ENCODE measurements around the gene KIF17.

The KIF17 gene

DNA sequence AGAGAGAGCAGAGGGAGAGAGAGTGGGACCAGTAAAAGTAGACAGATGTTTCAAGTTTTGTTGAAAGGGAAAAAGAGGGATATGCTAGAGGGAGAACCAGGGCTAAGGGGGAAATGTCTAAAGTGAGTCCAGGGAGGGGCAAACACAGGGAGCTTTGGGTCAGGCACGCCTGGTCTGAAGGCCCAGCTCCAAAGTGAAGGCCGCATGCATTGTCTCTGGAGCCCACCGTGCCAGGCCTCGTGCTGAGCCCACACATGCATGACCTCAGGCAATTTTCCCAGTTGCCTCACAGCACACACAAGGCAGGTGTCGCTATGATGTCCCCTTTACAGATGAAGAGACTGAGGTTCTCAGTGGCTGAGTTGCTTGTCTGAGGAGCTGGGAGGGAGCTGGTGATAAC, 16.0 kb downstream of the KIF17 start:
- Histone ChIP-seq H3K9me3 (ENCODE audit: control insufficient read depth, low read length) (no peaks in the 10 kb centered on the region), H3K27me3 (replicated peaks; ENCODE audit: control insufficient read depth, insufficient read depth, low read length, poor library complexity, severe bottlenecking) (no peaks in the 10 kb centered on the region), H3K36me3 (ENCODE audit: control insufficient read depth, insufficient read depth, low read length) (no peaks in the 10 kb centered on the region), H3K4me3 (ENCODE audit: insufficient read depth, low read depth, low read length, poor library complexity, severe bottlenecking) (no peak overlapping the region), H3K27ac (ENCODE audit: insufficient read depth, low read length, poor library complexity, severe bottlenecking) (no peak overlapping the region), H3K4me1 (ENCODE audit: control insufficient read depth, insufficient read depth, low read length, poor library complexity, severe bottlenecking) (no peaks in the 10 kb centered on the region)
- no peak for DNase-seq

DNA sequence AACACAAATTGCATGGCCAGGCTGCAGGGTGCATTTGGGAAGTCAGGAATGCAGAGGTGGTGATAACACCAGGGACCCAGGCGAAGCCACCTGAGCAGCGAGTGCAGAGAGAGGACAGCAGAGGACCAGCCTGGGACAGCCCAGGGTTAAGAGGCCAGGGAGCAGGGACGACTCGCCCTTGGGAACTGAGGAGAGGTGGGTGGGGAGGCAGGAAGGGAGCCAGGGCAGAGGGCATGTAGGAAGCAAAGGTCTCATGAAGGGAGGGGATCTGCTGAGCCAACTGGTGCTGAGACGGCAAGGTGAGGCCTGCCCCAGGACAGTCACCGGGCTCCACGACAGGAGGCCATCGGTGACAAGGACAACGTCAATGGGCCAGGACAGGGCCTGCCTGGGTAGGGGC, 16.4 kb downstream of the KIF17 start:
- H3K4me1 ChIP-seq (ENCODE audit: control insufficient read depth, insufficient read depth, low read length, poor library complexity, severe bottlenecking), result peaks cover under 1% of the 10 kb centered on the region

DNA sequence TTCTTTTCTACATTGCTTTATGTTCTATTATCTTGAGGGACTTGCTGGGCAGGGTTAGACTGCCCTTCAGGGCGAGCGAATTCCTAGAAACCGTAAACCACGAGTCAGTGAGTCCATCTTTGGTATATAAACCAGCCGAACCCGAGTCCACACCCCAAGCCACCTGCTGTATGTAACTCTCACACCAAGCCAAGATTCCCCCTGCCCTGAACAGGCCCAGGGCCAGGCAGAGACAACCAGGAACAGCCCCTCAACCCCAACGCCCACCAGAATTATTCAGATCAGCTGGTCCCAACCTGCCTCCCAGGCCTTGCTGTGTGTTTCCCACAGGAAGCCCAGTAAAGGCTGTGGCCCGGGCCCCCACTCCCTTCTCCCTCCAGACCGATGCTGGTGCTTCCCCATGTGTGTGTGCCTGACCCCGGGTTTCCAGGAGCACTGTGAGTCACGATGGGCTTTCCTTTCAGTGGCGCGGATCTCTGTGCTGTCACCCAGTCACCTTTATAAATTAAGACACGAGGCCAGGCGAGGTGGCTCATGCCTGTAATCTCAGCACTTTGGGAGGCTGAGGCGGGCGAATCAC, 17.1 kb downstream of the KIF17 start:
- no peak overlapping the region for H3K4me3 ChIP-seq (ENCODE audit: insufficient read depth, low read depth, low read length, poor library complexity, severe bottlenecking)
- H3K27me3 ChIP-seq (replicated peaks; ENCODE audit: control insufficient read depth, insufficient read depth, low read length, poor library complexity, severe bottlenecking), result no peaks in the 10 kb centered on the region
- no peak for DNase-seq

More for the DNA sequence above, 16.4 kb downstream of the KIF17 start:
- DNase-seq, result no peak
- Histone ChIP-seq H3K27ac (ENCODE audit: insufficient read depth, low read length, poor library complexity, severe bottlenecking) (no peak overlapping the region), H3K27me3 (replicated peaks; ENCODE audit: control insufficient read depth, insufficient read depth, low read length, poor library complexity, severe bottlenecking) (no peaks in the 10 kb centered on the region), H3K36me3 (ENCODE audit: control insufficient read depth, insufficient read depth, low read length) (no peaks in the 10 kb centered on the region), H3K9me3 (ENCODE audit: control insufficient read depth, low read length) (no peaks in the 10 kb centered on the region), H3K4me3 (ENCODE audit: insufficient read depth, low read depth, low read length, poor library complexity, severe bottlenecking) (no peak overlapping the region)

DNA sequence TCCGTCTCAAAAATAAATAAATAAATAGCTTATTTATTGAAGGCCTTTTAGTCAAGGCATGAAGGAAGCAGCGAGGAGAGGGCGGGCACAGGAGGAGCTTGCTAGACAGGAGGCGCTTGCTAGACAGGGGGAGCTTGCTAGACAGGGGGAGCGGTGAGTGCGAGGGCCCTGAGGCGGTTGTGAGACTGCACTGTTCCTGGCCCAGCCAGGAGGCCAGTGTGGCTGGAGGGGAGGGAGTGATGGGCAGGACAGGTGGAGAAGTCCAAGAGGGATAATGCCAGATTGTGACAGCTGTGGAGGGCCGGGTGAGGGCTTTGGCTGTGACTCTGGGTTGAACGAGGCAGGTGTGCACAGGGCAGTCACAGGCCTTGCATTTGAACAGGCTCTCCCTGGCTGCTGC, 18.2 kb downstream of the KIF17 start:
- Histone ChIP-seq H3K36me3 (ENCODE audit: control insufficient read depth, insufficient read depth, low read length) (no peaks in the 10 kb centered on the region), H3K9me3 (ENCODE audit: control insufficient read depth, low read length) (no peaks in the 10 kb centered on the region), H3K27ac (ENCODE audit: insufficient read depth, low read length, poor library complexity, severe bottlenecking) (no peak overlapping the region), H3K27me3 (replicated peaks; ENCODE audit: control insufficient read depth, insufficient read depth, low read length, poor library complexity, severe bottlenecking) (no peaks in the 10 kb centered on the region), H3K4me3 (ENCODE audit: insufficient read depth, low read depth, low read length, poor library complexity, severe bottlenecking) (no peak overlapping the region), H3K4me1 (ENCODE audit: control insufficient read depth, insufficient read depth, low read length, poor library complexity, severe bottlenecking) (peaks cover 6% of the 10 kb centered on the region)
- DNase-seq, result no peak

More for the DNA sequence above, 17.1 kb downstream of the KIF17 start:
- no peak overlapping the region for H3K27ac ChIP-seq (ENCODE audit: insufficient read depth, low read length, poor library complexity, severe bottlenecking)
- H3K4me1 ChIP-seq (ENCODE audit: control insufficient read depth, insufficient read depth, low read length, poor library complexity, severe bottlenecking), result peaks cover 6% of the 10 kb centered on the region
- no peaks in the 10 kb centered on the region for H3K9me3 ChIP-seq (ENCODE audit: control insufficient read depth, low read length)
- no peaks in the 10 kb centered on the region for H3K36me3 ChIP-seq (ENCODE audit: control insufficient read depth, insufficient read depth, low read length)

DNA sequence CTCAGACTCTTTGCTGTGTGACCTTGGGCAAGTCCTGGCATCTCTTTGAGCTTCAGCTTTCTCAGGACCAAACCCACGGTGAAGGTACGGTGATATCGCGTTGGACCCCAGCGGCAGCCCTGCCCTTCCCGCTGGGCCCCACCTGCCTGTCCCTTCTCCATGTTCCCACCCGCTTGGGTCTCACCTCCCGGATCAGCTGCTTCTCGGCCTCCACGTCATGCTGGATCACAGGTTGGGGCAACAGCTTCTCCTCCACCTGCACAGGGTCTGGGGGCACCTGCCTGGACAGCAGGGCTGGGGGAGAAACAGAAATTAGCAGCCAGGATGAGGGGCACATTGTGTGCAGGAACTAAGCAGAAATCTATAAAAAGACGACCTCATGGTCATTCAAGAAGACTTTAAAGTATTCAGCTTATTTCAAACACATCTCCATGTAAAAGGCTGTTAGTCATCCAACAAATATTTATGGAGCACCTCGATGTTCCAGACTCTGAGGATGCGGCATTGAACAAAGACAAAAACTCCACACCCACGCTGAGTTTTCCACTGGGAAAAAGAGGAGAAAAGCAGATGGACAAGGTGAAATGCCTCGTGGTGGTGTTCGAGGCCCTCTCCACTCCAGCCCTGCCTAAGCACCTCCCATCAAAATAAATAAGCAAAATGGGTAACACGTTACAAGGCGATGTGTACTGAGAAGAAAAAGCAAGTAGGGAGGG, 19.5 kb downstream of the KIF17 start:
- H3K9me3 ChIP-seq (ENCODE audit: control insufficient read depth, low read length), result no peaks in the 10 kb centered on the region
- H3K27me3 ChIP-seq (replicated peaks; ENCODE audit: control insufficient read depth, insufficient read depth, low read length, poor library complexity, severe bottlenecking), result no peaks in the 10 kb centered on the region
- no peak for DNase-seq
- H3K36me3 ChIP-seq (ENCODE audit: control insufficient read depth, insufficient read depth, low read length), result no peaks in the 10 kb centered on the region
- H3K4me3 ChIP-seq (ENCODE audit: insufficient read depth, low read depth, low read length, poor library complexity, severe bottlenecking), result no peak overlapping the region
- peaks cover 6% of the 10 kb centered on the region for H3K4me1 ChIP-seq (ENCODE audit: control insufficient read depth, insufficient read depth, low read length, poor library complexity, severe bottlenecking)
- H3K27ac ChIP-seq (ENCODE audit: insufficient read depth, low read length, poor library complexity, severe bottlenecking), result no peak overlapping the region

DNA sequence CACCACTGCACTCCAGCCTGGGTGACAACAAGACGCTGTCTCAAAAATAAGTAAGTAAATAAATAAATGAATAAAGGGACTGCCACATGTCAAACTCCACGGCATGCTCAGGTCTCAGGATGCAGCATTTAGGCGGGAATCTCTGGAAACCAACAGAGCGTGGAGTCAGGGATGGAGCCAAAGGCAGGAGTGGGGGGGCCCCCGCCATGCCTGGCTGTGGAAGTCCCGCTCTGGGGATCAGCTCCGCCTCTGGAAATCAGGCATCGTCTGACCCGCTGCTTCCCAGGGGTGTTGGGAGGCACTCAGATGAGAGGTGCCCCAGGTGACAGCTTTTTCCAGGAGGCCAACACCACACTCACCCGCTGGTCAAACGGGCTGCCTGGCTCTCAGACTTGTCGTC, 20.2 kb downstream of the KIF17 start:
- H3K9me3 ChIP-seq (ENCODE audit: control insufficient read depth, low read length), result no peaks in the 10 kb centered on the region
- H3K4me1 ChIP-seq (ENCODE audit: control insufficient read depth, insufficient read depth, low read length, poor library complexity, severe bottlenecking), result peaks cover 6% of the 10 kb centered on the region
- no peak overlapping the region for H3K27ac ChIP-seq (ENCODE audit: insufficient read depth, low read length, poor library complexity, severe bottlenecking)
- DNase-seq, result no peak
- no peak overlapping the region for H3K4me3 ChIP-seq (ENCODE audit: insufficient read depth, low read depth, low read length, poor library complexity, severe bottlenecking)
- H3K27me3 ChIP-seq (replicated peaks; ENCODE audit: control insufficient read depth, insufficient read depth, low read length, poor library complexity, severe bottlenecking), result no peaks in the 10 kb centered on the region
- H3K36me3 ChIP-seq (ENCODE audit: control insufficient read depth, insufficient read depth, low read length), result no peaks in the 10 kb centered on the region

DNA sequence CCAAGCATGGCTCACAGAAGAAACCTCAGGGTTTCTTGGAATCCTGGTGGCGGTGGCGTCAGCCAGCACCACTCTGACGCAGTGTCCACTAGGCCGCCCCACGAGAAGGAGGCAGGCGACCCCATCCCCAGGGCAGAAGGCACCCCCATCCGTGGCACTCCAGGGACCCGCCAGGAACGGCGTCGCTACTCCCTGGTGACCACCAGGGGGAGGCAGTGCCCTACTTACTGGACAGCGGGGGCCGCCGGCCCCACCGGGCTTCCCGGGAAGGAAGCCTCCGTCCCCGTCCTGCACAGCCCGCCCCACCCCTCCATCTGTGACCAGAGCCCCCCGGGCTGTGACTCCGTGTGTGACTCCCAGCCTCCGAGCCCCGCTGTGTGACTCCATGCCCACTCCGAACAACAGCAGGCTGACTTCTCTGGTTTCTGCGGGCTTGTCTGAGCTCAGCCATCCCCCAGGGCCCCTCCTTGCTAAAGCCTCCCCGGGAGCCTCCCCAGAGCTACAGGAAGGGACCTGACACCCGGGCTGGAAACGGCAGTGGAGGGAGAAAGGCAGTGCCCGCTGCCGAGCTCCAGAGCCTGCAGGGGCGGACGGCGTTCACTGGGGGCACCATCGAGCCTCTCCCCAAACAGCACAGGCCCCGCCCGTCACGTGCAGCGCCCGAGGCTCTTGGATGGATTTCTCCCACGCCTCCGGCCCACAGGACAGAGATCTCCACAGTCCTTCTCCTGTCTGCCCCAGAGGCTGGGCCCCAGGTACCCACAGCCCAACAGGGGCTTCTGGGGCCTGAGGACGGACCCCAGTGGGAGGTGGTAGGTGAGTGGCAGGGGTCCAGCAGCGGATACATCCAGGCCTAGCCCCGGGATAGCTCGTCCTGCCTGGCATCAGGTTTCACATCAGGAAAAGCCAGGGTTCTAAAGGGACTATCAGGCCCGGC, 21.1 kb downstream of the KIF17 start:
- H3K36me3 ChIP-seq (ENCODE audit: control insufficient read depth, insufficient read depth, low read length), result no peaks in the 10 kb centered on the region
- no peaks in the 10 kb centered on the region for H3K9me3 ChIP-seq (ENCODE audit: control insufficient read depth, low read length)
- H3K27ac ChIP-seq (ENCODE audit: insufficient read depth, low read length, poor library complexity, severe bottlenecking), result peak overlapping the region; percentile 18
- H3K27me3 ChIP-seq (replicated peaks; ENCODE audit: control insufficient read depth, insufficient read depth, low read length, poor library complexity, severe bottlenecking), result no peaks in the 10 kb centered on the region
- DNase-seq, result peak; percentile 40 to 55 (median 41)
- H3K4me3 ChIP-seq (ENCODE audit: insufficient read depth, low read depth, low read length, poor library complexity, severe bottlenecking), result peak overlapping the region; percentile 80
- H3K4me1 ChIP-seq (ENCODE audit: control insufficient read depth, insufficient read depth, low read length, poor library complexity, severe bottlenecking), result peaks cover 6% of the 10 kb centered on the region

DNA sequence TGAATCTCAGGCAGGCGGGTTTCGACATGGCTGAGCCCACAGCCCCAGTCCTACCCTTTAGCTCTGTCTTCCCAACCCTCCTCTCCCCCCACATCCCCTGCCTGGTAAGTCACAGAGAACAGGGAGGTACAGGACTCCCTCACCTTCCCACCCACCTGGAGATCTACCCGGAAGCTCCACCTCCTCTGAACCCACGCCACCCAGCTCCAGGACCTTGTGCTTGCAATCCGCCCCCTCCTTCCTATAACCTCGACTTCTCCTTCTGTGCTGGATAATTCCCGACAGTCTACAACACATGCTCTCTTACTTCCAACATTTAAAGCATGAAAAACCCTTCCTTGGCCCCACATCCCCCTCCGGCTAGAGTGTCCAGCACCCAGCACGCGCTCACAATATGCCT, 22.3 kb downstream of the KIF17 start:
- Histone ChIP-seq H3K27me3 (replicated peaks; ENCODE audit: control insufficient read depth, insufficient read depth, low read length, poor library complexity, severe bottlenecking) (no peaks in the 10 kb centered on the region), H3K4me1 (ENCODE audit: control insufficient read depth, insufficient read depth, low read length, poor library complexity, severe bottlenecking) (peaks cover 6% of the 10 kb centered on the region), H3K4me3 (ENCODE audit: insufficient read depth, low read depth, low read length, poor library complexity, severe bottlenecking) (no peak overlapping the region), H3K27ac (ENCODE audit: insufficient read depth, low read length, poor library complexity, severe bottlenecking) (no peak overlapping the region), H3K36me3 (ENCODE audit: control insufficient read depth, insufficient read depth, low read length) (no peaks in the 10 kb centered on the region), H3K9me3 (ENCODE audit: control insufficient read depth, low read length) (no peaks in the 10 kb centered on the region)
- no peak for DNase-seq

DNA sequence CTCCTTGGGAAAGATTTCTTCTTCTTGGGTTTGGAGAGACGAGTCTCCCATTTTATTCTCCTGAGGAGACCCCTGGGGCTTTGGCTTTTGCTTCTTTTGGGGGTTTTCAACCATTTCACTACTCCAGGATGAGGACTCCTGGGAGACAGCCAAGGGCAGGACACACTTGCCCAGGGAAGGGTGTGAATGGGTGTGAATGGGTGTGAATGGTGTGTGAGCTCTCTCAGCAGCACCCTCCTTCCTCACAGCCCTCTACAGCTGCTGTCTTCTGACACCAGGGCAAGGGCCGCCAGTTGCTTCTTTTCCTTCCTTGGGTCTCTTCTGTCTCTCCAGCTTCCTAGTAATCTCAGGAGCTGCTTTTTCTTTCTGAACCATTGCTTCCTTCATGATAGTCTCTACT, 24.2 kb downstream of the KIF17 start:
- no peak overlapping the region for H3K27ac ChIP-seq (ENCODE audit: insufficient read depth, low read length, poor library complexity, severe bottlenecking)
- H3K9me3 ChIP-seq (ENCODE audit: control insufficient read depth, low read length), result no peaks in the 10 kb centered on the region
- H3K4me1 ChIP-seq (ENCODE audit: control insufficient read depth, insufficient read depth, low read length, poor library complexity, severe bottlenecking), result peaks cover 6% of the 10 kb centered on the region
- H3K36me3 ChIP-seq (ENCODE audit: control insufficient read depth, insufficient read depth, low read length), result no peaks in the 10 kb centered on the region
- H3K27me3 ChIP-seq (replicated peaks; ENCODE audit: control insufficient read depth, insufficient read depth, low read length, poor library complexity, severe bottlenecking), result no peaks in the 10 kb centered on the region
- no peak overlapping the region for H3K4me3 ChIP-seq (ENCODE audit: insufficient read depth, low read depth, low read length, poor library complexity, severe bottlenecking)
- DNase-seq, result no peak

DNA sequence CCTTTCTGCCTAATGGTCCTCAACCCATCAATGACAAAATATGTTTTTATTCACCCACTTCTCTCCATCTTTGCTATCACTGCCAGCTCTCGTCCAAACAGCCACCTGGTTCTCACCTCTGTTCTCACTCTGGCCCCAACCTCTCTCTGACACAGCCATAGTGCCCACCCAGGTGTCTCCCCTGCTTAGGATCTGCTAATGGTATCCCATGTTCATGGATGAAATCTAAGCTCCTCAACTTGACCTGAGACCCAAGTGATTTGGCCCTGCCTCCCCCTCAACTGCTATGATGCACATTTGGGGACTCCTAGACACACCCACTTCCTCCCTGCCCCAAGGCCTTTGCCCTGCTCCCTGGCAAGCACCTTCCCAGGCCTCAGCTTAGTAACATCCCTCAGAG, 25.9 kb downstream of the KIF17 start:
- no peak for DNase-seq
- H3K27ac ChIP-seq (ENCODE audit: insufficient read depth, low read length, poor library complexity, severe bottlenecking), result no peak overlapping the region
- no peaks in the 10 kb centered on the region for H3K9me3 ChIP-seq (ENCODE audit: control insufficient read depth, low read length)

More for the DNA sequence above, 25.9 kb downstream of the KIF17 start:
- Histone ChIP-seq H3K27me3 (replicated peaks; ENCODE audit: control insufficient read depth, insufficient read depth, low read length, poor library complexity, severe bottlenecking) (no peaks in the 10 kb centered on the region), H3K4me1 (ENCODE audit: control insufficient read depth, insufficient read depth, low read length, poor library complexity, severe bottlenecking) (peaks cover 6% of the 10 kb centered on the region), H3K4me3 (ENCODE audit: insufficient read depth, low read depth, low read length, poor library complexity, severe bottlenecking) (no peak overlapping the region), H3K36me3 (ENCODE audit: control insufficient read depth, insufficient read depth, low read length) (no peaks in the 10 kb centered on the region)
